GM10847 (cell line): ENCODE measurements around the gene TM9SF3.

Source experiments
- POLR2A ChIP-seq: IDR thresholded peaks from 2 replicates; pipeline ENCODE4 v1.6.1; 2011; ENCODE audit not compliant: insufficient read length; ENCODE audit errors: extremely low read depth

TM9SF3 gene

GRCh38 chr10:96511044-96511945 lies 75.5 kb downstream of the TM9SF3 start:
- TF ChIP-seq POLR2A: no peak

- no peak for TF ChIP-seq POLR2A
Observed at GRCh38 chr10:96509017-96509641, 77.7 kb downstream of the TM9SF3 start.

GRCh38 chr10:96507044-96507443 lies 79.8 kb downstream of the TM9SF3 start:
- no peak for TF ChIP-seq POLR2A

GRCh38 chr10:96505150-96506136 lies 81.4 kb downstream of the TM9SF3 start:
- TF ChIP-seq POLR2A: no peak

GRCh38 chr10:96502561-96503282 lies 84.1 kb downstream of the TM9SF3 start:
- no peak for TF ChIP-seq POLR2A

- TF ChIP-seq POLR2A: no peak
Observed at GRCh38 chr10:96501985-96502384, 84.8 kb downstream of the TM9SF3 start.

- no peak for TF ChIP-seq POLR2A
Observed at GRCh38 chr10:96500519-96500918, 86.3 kb downstream of the TM9SF3 start.

- TF ChIP-seq POLR2A: no peak
Observed at GRCh38 chr10:96500050-96500449, 86.8 kb downstream of the TM9SF3 start.

GRCh38 chr10:96497391-96497790 lies 89.4 kb downstream of the TM9SF3 start:
- no peak for TF ChIP-seq POLR2A

GRCh38 chr10:96496281-96496925 lies 90.4 kb downstream of the TM9SF3 start:
- no peak for TF ChIP-seq POLR2A

GRCh38 chr10:96495544-96495943 lies 91.3 kb downstream of the TM9SF3 start:
- no peak for TF ChIP-seq POLR2A

GRCh38 chr10:96494694-96495093 lies 92.1 kb downstream of the TM9SF3 start:
- TF ChIP-seq POLR2A: no peak

GRCh38 chr10:96493871-96494525 lies 92.8 kb downstream of the TM9SF3 start:
- TF ChIP-seq POLR2A: no peak

- no peak for TF ChIP-seq POLR2A
Observed at GRCh38 chr10:96493254-96493653, 93.6 kb downstream of the TM9SF3 start.
